ENCODE data around the gene C10orf120.

The C10orf120 gene

DNA sequence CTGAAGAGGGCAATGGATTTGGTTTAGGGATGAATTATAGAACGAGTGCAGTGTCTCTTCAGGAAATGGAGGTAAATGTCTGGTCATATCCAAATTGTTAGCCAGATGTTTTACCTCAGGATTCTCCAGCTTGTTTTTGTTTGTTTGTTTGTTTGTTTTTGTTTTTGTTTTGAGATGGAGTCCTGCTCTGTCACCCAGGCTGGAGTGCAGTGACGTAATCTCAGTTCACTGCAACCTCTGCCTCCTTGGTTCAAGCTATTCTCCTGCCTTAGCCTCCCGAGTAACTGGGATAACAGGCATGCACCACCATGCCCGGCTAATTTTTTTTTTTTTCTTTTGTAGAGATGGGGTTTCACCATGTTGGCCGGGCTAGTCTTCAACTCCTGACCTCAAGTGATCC, 6.9 kb downstream of the C10orf120 start:
- in situ Hi-C loops (cut with HindIII; ENCODE audit: low pct_unique_long_range_greater_than_20kb, low sequenced_read_pairs): no loop called here
- no peak for DNase-seq (ENCODE audit: low read depth in 1 of 2, low spot score in 1 of 2)
- no peak for TF ChIP-seq JUND (IDR thresholded peaks at IDR 0.05; ENCODE audit: low read depth)

DNA sequence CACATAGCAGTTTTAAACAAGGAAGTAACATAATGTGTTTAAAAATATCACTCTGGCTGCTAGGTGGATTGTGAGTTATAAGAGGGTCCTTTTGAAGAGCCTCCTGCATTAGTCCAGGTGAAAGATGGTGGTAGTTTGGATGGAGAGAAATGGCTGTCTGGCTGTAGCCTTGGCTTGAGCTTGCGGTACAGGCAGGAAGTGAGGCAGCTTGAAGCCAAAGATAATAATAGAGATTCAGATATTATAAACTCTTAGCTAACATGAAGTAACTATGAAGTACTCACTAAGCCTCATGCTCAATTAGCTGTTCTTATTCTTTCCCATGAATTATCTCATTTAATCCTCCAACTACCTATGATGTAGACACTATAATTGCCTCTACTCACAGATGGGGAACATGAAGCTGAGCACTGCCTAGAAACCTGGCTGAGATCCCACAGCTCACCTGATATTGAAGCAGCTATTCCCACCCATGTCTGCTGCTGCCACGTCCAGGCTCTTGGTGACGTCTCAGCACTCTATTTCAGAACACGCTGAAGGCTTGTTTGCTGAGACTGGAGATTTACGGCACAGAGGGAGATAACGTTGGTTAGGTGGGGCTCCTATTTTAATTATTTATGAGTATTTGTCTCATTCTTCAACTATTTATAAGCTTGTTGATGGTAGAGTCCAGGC, 10.4 kb downstream of the C10orf120 start:
- no peak for TF ChIP-seq JUND (IDR thresholded peaks at IDR 0.05; ENCODE audit: low read depth)
- in situ Hi-C loops (cut with HindIII; ENCODE audit: low pct_unique_long_range_greater_than_20kb, low sequenced_read_pairs): no loop called here
- DNase-seq (ENCODE audit: low read depth in 1 of 2, low spot score in 1 of 2): no peak

DNA sequence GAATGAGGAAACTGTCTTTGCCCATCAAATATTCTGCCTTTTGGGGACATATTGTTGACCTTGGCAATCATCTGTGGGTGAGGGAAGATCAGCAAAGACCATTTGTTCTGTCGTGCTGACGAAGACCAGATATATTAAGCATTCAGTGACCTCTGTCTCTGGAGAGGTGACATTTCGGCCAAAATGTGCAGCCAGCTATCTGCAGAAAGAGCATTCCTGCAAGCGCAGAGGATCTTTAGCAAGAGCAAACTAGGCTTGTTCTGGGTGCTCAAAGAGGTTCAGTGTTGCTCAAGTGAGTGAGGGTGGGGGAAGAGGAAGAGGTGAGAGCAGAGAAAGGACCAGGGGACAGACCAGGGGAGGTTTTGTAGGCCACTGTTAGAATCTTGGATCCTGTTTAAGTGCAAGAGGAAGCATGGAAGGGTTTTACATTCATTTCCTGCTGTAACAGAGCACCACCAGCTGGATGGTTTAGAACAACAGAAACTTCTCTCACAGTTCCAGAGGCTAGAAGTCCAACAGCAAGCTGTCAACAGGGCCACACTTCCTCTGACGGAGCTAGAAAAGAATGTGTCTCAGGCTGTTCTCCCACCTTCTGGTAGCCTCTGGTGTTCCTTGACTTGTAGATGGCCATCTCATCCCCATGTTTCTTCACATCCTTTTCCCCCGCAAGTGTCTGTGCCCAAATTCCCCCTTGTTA, 11.2 kb downstream of the C10orf120 start:
- DNase-seq (ENCODE audit: low read depth in 1 of 2, low spot score in 1 of 2): peak in 1 of 2 experiments; percentile 53
- in situ Hi-C loops (cut with HindIII; ENCODE audit: low pct_unique_long_range_greater_than_20kb, low sequenced_read_pairs): no loop called here
- no peak for TF ChIP-seq JUND (IDR thresholded peaks at IDR 0.05; ENCODE audit: low read depth)

DNA sequence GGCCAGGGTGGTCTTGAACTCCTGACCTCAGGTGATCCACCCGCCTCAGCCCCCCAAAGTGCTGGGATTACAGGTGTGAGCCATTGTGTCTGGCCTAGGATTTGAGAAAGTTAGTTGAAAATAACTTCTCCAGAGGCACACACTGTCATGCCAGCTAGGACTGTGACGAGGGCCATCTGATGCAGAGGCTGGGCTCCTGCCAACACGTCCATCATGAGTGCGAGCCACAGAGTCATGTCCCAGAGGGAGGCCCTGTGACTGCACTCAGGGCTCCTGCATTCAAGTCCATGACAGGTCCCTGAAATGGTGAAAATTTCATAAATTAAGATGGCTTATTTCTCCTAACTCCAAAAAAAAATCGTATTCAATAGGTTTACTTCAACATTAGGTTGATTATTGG, 17.1 kb downstream of the C10orf120 start:
- in situ Hi-C loops (cut with HindIII; ENCODE audit: low pct_unique_long_range_greater_than_20kb, low sequenced_read_pairs): no loop called here
- TF ChIP-seq JUND (IDR thresholded peaks at IDR 0.05; ENCODE audit: low read depth): no peak

DNA sequence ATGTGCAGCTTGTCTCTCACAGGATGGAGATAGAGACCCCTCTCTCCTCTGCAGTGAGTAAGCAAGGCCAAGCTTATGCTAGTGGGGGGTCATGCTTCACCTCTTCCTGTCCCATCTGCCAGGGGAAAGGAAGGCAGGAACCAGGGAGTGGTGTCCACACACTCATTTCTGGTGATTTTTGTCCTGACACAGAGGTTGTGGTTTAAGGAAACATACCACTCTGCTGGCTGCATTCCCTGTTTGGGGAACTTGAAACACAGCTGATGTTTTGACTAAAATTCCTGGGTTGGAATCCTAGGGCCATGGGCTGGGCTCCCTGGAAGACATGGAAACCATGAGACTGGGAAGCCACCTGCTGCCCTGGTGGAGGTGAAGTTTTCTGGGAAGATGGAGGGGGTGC, 21.4 kb downstream of the C10orf120 start:
- no peak for DNase-seq (ENCODE audit: low read depth in 1 of 2, low spot score in 1 of 2)
- in situ Hi-C loops (cut with HindIII; ENCODE audit: low pct_unique_long_range_greater_than_20kb, low sequenced_read_pairs): no loop called here
- TF ChIP-seq JUND (IDR thresholded peaks at IDR 0.05; ENCODE audit: low read depth): no peak

More for the DNA sequence above, 17.1 kb downstream of the C10orf120 start:
- no peak for DNase-seq (ENCODE audit: low read depth in 1 of 2, low spot score in 1 of 2)

DNA sequence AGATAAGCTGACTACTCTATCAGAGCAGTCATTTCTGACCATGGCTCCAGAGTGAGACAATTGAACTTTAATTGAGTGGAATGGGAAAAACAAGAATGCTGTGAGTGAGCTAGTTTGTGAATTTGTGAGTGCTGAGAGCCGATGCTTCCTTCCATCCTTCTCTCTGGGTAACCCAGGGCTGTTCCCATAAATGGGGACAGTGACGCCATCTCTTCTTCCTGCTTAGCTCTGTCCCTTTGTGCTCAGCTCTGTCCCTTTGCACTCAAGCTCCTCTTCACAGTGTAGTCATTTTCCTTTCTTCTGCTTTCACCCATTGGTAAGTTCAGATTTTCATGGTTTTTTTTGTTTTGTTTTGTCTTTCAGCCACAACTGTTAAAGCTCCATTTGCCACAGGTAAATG, 24.4 kb downstream of the C10orf120 start:
- TF ChIP-seq JUND (IDR thresholded peaks at IDR 0.05; ENCODE audit: low read depth): no peak
- no peak for DNase-seq (ENCODE audit: low read depth in 1 of 2, low spot score in 1 of 2)
- in situ Hi-C loops (cut with HindIII; ENCODE audit: low pct_unique_long_range_greater_than_20kb, low sequenced_read_pairs): no loop called here

DNA sequence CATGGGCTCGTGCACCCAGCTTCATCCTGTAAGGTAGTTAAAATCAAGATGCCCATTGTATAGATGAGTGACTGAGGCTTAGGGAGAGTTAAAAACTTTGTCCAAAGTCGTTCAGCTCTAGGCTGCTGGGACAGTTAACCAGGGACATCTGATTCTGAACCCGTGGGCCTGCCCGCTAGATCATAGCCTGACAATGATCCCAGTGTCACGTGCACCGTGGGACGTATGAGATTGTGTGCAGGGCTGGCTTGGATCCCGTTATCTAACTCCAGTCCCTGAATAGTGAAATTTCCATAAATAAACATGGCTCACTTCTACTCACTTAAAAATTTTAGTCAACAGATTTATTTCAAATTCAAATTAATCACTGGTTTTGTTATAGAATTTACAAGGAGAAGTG, 24.9 kb downstream of the C10orf120 start:
- in situ Hi-C loops (cut with HindIII; ENCODE audit: low pct_unique_long_range_greater_than_20kb, low sequenced_read_pairs): no loop called here
- no peak for DNase-seq (ENCODE audit: low read depth in 1 of 2, low spot score in 1 of 2)
- no peak for TF ChIP-seq JUND (IDR thresholded peaks at IDR 0.05; ENCODE audit: low read depth)

DNA sequence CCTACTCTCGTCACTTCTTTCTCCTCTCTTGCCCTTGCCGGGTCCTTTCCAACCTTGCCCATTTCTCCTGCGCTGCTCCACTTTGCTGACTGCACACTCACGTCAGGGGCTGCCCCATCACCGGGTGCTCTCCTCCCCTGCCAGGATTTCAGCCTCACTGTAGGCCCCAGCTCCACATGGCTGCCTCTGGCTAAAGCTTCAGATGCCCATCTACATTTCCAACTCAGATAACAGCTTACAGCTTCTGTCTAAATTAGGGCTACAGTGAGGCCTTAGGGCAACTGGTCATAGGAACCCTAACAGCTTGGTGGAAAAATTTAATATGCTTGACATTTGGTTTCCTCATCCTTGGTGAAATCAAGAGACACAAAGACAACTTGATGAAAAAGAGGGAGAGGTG, 25.9 kb downstream of the C10orf120 start:
- DNase-seq (ENCODE audit: low read depth in 1 of 2, low spot score in 1 of 2): no peak
- TF ChIP-seq JUND (IDR thresholded peaks at IDR 0.05; ENCODE audit: low read depth): no peak
- in situ Hi-C loops (cut with HindIII; ENCODE audit: low pct_unique_long_range_greater_than_20kb, low sequenced_read_pairs): no loop called here

DNA sequence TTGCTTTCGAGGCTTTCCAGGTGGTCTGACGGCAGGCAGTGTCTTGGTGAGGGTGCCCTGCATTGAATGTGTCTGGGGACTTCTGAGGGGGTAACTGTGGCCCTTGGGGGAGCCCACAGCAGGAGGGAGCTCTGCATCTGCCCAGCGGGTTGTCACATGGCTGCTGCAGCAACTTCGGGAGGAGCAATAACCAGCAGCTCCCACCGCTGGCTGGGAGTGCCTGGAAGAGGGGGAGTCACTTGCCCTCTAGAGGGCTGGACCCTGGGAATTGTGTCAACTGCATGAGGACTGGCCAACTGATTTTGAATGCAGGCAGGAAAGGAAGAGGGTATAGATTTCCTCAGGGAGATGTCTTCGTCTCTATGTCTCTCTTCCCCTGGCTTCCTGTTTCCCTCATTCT, 26.4 kb downstream of the C10orf120 start:
- TF ChIP-seq JUND (IDR thresholded peaks at IDR 0.05; ENCODE audit: low read depth): no peak
- no peak for DNase-seq (ENCODE audit: low read depth in 1 of 2, low spot score in 1 of 2)
- in situ Hi-C loops (cut with HindIII; ENCODE audit: low pct_unique_long_range_greater_than_20kb, low sequenced_read_pairs): no loop called here

DNA sequence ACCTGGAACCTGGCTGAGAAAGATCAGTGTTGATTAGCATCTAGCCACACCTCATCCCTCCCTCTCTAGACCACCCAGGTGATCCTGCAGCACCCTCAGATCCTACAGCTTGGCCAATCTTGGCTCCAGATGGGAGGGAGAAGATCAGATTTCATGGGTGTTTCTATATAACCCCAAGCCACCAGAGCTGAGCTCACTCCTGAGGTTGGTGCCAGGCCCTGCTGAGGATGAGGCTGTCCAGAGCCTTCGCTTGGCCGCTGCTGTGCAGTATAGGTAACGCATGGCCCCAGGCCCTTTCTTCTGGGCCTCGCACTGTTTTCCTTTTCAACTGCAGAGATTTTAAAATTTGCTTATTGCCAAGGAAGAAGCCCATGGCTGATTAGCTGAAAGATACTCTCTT, 27.0 kb downstream of the C10orf120 start:
- DNase-seq (ENCODE audit: low read depth in 1 of 2, low spot score in 1 of 2): no peak
- in situ Hi-C loops (cut with HindIII; ENCODE audit: low pct_unique_long_range_greater_than_20kb, low sequenced_read_pairs): no loop called here
- TF ChIP-seq JUND (IDR thresholded peaks at IDR 0.05; ENCODE audit: low read depth): no peak

DNA sequence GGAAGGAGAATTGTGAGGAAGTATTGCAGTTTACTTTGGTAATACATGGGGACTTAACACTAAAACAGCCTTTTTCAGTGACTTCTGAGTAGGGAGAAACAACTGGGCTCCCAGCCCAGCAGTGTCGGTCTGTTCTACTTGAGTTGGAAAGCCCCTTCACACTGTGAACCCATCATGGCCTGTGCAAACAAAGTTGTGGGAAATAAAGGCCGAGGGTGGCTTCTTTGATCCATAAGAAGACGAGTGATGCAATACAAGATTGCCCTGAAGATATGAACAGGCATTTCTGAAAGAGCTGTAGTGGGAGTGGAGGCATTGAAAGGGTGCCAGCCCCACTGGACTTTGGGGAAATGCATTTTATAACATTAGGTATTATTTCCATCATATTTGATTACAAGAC, 28.3 kb downstream of the C10orf120 start:
- no peak for DNase-seq (ENCODE audit: low read depth in 1 of 2, low spot score in 1 of 2)
- in situ Hi-C loops (cut with HindIII; ENCODE audit: low pct_unique_long_range_greater_than_20kb, low sequenced_read_pairs): no loop called here
- TF ChIP-seq JUND (IDR thresholded peaks at IDR 0.05; ENCODE audit: low read depth): no peak

DNA sequence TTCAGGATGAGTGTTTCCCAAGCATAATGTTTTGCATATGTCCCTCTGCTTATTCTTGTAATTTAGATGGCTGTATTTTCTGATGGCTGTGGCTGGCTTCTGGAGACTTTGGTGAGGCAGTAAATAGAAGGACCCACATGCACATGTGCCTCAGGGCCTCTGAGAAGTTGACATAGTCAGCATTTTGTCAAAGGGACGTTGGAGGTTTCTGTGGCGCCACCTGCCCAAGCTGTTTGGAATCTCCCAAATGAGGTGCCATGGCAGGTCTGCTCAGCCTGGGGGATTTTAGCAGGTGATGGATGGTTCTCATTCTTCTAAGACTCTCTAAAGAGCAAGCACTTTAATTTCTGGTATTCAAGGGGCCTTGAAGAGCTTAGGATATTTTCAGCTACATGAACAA, 29.8 kb downstream of the C10orf120 start:
- in situ Hi-C loops (cut with HindIII; ENCODE audit: low pct_unique_long_range_greater_than_20kb, low sequenced_read_pairs): no loop called here
- no peak for DNase-seq (ENCODE audit: low read depth in 1 of 2, low spot score in 1 of 2)

DNA sequence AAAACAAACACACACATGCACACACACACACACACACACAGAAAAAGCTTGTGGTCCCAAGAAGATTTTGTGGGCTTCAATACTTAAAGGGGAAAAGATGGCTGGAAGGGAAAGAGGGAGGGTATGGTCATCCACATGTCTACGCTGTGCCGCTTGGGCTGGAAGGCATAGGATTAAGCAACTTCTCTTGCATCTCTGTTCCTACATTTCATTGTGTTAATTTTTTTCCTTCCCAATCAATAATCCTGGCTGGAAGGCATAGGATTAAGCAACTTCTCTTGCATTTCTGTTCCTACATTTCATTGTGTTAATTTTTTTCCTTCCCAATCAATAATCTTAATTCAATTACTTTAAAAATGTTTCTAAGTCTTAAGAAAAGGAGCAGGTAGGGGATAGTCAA, 30.6 kb downstream of the C10orf120 start:
- TF ChIP-seq JUND (IDR thresholded peaks at IDR 0.05; ENCODE audit: low read depth): no peak
- no peak for DNase-seq (ENCODE audit: low read depth in 1 of 2, low spot score in 1 of 2)
- in situ Hi-C loops (cut with HindIII; ENCODE audit: low pct_unique_long_range_greater_than_20kb, low sequenced_read_pairs): no loop called here

More for the DNA sequence above, 29.8 kb downstream of the C10orf120 start:
- no peak for TF ChIP-seq JUND (IDR thresholded peaks at IDR 0.05; ENCODE audit: low read depth)

All from T47D (cell line).